Eye (tissue), 1 donor: ENCODE measurements around the gene SESN1.
A peak's percentile ranks its signal among the peaks of the same experiment; 100 is the strongest.

Experiments used
- DNase-seq: peaks from one replicate; pipeline ENCODE4 v3.0.0-alpha.2; 2015

The SESN1 gene

DNA sequence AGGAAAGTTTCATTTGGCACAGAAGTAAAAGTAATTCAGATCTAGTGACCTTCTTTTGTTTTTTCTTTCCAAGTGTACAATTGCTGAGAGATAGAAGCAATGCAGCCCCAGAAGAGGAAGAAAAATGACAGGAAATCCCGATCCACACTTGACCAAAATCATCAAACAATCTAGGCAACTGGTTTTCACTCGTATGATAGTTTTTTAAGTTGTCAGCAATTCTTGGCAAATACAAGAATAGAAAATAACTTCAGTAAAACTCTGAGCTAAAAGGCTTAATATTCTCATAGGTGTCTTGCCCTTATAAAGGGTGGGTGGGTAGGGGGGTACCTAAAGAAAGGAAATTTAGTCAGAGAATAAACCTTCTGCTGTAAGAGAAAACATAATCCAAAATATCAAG, 36.0 kb downstream of the SESN1 start:
- no peak for DNase-seq

DNA sequence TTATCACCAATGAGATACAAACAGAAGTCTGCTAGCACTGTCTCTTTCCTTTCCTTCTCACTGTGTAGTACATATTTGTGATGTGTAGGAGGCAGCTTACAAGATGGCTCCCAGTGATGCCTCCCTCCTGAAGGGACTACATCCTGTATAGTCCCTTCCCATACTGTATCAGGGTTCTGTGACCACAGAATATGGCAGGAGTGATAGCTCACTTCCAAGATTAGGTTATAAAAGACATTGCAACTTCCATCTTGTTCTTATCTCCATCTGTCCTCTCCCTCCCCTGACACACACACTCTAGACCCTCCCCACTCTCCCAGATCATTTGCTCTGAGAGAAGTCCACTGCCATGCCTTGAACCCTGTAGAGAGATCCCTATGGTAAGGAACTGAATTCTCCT, 38.0 kb downstream of the SESN1 start:
- no peak for DNase-seq

DNA sequence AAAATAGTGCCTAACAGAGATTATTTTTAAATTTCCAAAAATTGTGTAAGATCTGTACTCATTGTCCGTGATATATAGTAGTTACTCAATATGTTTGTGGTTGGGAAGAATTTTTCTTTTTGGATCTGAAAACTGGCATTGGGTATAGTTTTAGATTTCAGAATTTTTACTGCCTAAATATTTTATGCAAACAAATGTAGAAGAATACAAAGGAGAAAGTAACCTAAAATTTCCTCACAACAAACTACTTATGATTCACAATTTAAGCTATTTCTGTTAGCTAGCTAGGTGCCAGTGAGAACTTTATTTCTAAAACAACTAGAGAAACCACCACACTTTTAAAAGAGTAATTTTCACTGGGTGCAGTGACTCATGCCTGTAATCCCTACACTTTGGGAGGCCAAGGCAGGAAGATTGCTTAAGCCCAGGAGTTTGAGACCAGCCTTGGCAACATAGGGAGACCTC, 38.8 kb downstream of the SESN1 start:
- DNase-seq: no peak

DNA sequence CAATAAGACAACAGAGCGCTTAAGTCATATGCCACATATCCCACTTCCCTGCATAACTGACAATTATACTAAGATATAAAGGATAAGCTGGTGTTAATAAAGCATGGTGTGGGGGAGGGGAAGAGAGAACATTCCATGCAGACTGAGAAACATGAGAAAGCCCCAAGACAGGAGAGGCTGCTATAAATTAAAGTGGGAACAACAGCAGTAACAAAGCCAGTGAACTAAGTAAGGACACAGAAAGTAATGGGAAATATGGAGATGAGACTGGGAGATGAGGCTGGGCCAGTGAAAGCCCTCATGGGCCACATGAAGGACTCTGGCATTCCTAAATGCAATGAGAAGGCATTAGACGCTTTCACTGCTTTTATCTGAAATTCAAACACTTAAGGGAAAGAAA, 41.3 kb downstream of the SESN1 start:
- DNase-seq: peak; percentile 52

DNA sequence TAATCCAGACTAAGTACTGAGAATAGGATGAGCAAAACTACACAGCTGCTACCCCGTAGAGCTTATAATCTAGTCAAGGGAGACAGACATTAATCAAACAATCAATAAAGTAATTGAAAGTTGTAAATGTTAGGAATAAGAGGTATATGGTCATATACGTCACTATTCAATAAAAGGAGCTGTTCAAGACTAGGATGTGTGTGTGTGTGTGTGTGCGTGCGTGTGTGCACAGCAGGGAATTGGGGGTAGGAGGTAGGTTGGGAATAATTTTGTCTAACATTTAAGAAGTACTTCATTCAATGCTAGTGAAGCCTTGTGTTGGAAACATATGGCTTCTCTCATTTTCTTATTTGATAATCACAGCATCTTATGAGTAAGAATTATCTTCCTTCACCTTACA, 41.8 kb downstream of the SESN1 start:
- no peak for DNase-seq

DNA sequence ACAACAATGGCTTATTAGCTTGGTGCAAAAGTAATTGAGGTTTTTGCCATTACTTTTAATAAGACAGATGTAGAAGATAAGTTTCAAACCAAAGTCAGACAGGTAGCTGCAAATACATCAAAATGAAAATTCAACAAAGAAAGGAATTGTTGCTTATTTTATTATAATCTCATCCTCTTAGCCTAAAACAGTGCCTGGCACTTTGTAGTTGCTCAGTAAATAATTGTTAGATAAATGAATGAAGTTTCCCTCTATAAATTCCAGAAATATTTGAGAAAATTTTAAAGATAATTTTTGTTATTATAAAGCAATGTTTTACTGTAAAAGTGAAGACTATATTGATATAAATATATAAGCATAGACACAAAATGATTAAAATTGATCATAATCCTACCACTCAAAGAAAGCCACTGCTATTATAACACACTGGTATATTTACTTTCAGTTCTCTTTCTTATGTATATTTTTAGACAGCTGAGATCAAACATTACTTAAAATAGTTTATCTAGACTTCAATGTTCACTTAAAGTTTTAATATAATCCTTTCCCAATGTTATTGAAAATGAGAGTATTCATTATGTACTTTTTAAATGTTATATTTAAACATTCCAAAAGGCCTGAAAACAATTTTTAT, 42.5 kb downstream of the SESN1 start:
- no peak for DNase-seq

DNA sequence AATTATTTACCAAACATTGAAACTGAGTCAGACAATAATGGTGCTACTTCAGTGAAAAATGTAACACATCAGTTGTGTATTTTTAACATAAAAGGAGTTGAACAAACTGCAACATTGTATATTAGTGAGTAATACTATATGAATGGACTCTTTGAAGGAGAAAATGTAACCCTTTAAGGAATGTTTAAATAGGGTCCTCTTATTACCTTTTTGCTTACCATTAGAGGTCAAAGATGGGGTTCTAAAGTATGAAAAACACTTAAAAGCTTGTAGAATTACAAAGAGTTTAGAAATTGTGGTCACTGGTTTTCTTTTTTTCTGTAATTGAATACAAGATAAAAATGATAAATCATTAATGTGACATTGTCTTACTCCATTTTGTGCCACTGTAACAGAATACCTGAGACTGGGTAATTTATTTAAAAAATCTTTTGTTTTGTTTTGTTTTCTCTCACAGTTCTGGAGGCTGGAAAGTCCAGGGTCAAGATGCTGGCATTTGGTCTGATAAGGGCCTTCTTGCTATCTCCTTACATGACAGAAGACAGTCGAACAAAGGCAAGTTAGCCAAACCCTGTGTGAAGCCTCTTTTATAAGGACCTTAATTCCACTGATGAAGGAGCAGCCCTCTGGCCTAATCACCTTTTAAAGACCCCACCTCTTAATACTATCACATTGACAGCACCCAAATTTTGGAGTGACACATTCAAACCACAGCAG, 43.2 kb downstream of the SESN1 start:
- no peak for DNase-seq

DNA sequence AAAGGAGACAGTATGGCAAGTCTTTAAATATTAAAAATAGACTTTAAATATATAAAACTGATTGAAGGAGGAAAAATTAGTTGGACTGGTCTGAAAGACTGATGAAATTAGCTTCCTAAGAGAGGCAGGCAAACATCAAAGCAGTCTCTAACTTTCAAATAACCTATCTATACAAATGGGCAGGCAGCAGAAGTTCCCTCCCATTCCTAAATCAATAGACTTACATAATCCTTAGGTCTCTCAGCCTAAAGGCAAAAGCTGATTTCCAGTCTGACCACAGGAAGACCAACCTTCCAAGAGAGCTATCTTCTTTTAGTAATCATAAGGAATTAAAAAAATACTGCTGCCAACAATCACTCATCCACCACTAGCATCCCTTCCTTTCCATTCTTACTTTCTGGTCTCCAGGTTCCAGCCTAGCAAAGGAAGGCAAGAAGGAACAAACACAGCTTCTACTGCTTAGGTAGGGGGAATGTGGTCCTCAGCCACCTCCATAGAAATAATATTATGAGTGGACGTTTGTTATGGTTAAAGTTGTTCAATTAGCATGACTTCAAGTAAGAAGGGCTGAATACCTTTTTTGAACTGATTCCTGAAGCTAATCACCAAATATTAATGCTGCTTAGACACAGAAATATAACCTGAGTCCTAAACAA, 44.1 kb downstream of the SESN1 start:
- DNase-seq: no peak

DNA sequence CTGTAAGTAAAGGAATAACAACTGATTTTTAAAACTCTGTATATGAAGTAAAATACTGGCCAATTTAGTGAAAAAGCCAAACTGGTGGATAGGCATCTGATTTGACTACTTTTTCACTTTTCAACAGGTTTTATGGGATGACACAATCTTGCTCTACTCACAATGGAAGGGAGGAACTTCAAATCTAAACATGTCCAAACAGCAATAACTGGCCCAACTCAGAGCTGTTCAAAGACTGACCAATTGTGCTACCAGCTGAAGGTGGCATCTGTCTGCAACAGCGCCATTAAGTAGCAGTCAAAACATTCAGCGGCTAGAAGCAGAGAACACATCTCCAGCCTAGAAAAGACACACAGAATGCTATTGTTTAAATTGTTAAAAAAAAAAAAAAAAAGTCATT, 44.6 kb downstream of the SESN1 start:
- no peak for DNase-seq

DNA sequence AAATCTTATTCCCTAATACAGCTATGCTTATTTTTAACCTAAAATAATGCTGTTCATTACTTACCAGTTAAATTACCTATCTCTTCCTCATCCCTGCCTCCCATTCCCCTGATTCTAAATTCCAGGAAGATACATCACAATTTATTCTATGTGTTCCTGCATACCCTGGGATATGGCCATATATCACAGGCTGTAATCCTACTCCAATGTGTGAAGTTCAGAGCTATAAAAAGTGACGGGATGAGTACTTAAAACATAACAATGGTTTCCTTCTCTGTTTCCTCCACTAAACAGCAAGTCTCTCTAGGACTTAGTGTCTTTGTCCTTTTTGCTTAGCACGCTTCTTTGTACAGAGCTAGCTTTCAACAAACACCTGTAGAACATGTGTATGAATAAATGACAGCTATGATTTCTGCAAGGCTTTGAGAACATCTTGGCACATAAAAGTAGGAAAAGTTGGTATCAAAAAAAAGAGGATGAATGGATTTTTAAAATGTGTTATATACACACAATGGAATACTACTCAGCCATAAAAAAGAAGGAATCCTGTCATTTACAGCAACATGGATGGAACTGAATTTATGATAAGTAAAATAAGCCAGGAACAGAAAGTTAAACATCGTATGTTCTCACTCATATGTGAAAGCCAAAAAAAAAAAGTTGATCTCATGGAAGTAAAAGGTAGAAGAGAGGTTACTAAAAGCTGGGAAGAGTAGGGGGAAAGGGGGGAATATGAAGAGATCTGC, 45.8 kb downstream of the SESN1 start:
- no peak for DNase-seq

DNA sequence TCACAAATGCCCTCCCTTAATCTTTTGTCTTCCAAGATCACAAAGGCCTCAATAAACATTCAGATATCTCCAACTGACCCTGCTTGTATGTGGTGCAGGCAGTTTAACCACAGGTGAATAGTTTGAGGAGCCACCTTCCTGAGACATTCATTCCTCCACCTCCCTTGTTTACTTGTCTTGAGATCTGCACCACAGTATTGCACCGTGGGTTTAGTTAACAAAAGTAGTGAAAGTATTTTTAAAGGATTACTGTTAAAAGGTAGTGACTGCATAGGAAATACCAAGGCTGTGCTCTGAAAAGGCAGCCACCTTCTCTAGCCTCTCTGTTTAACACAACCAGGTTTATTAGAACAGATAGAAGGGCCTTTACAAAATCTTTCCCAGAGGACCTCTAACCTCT, 46.5 kb downstream of the SESN1 start:
- no peak for DNase-seq

DNA sequence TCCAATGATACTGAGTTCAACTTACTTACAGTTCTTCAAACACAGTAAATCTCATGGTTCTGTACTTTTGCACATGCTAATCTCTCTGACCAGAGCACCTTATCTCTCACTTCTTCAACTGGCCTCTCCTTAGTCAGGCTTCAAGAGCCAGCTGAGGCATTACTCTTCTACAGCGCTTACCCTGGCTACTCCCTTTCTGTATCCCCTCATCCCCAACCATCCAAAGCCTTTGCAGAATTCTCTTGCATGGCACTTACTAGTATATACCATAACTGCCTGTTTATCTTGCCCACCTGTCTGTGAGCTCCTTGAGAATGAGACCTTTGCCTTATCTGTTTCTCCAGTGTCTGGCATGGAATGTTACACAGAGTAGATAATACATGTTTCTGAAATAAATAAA, 49.2 kb downstream of the SESN1 start:
- DNase-seq: no peak

DNA sequence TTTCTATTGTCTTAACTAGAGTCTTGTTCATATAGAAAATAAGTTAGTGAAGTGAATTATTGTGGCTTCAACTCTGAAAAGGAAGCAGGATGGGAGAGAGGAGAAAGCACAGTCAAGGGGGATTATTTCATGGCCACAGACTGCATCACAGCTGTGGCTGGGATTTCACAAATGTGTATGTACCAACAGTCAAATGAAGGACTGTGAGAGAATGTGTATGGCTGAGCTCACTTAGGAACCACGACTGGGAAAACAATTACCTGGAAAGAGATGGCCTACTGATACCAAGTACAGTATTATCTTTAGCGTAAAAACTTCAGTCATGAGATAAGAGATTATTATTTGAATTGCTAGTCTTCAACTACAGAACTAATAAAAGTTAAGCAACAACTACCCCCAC, 54.9 kb downstream of the SESN1 start:
- DNase-seq: no peak

DNA sequence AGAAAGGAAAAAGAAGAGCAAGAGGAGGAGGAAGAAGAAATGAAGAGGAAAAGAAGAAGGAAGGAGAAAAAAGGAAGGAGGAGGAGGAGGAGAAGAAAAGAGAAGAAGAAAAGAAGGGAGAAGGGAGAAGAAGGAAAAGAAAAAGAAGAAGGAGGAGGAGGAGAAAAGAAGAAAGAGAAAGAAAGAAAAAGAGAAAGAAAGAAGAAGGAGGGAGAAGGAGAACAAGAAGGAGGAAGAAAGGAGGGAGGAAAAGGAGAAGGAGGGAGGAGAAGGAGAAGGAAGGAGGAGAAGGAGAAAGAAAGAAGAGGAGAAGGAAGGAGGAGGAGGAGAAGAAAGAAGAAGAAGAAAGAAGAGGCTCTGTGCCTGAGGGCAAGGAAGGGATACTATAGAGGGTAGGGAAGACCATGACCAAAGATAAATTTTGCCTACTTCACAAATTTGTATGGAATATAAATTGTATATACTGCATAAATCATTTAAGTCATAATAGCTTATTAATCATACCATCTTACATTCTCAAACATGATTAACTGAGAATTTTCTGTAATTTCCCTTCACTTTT, 55.7 kb downstream of the SESN1 start:
- no peak for DNase-seq

DNA sequence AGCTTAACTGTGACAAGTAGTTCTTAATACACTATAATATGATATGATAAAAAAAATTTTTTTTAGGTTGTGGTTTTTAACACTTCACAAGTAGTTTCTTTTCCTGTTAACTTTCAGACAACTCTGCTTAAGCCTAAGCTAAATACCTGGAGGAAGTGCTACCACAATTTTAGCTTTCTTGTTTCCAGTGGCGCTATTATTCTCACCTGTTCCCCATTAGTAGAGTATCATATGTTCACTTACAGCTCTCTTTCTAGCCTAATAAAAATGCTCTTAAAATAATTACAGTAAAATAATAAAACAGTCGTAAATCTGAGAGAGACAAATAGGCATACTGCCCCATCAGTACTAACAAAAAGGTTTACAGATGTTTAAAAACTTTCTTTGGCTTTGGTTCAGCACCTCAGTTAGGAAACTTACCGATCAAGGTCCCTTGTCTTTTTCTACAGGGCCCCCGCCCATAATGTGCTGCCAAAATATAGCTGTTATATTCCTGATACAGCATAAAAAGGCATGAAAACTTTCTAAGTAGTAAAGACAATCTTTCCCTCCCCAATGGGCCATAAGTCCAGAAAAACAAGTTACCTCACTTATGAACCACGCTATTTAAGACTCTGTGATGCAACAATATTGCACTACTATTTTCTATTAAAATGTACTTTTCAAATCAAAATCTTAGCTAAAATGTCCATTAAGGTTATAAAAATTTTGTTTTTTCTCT, 57.9 kb downstream of the SESN1 start:
- DNase-seq: no peak

DNA sequence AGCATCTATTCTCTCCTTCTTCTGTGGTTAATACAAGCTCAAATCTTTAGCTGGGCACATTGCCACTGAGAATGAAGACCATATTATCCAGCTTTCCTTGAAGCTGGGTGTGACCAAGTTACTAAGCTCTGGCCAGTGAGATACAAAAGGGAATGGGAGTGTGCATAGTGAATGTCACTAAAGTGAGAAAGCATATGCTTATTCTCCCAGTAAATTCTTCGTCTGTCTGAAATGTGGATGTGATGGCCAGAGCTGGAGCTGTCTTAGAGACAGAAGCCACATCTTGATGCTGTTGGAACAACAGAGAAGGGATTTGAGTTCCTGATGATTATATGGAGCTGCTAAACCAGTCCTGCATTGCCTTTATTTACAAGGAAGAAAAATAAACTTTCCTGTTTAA, 60.1 kb downstream of the SESN1 start:
- DNase-seq: peak; percentile 37

DNA sequence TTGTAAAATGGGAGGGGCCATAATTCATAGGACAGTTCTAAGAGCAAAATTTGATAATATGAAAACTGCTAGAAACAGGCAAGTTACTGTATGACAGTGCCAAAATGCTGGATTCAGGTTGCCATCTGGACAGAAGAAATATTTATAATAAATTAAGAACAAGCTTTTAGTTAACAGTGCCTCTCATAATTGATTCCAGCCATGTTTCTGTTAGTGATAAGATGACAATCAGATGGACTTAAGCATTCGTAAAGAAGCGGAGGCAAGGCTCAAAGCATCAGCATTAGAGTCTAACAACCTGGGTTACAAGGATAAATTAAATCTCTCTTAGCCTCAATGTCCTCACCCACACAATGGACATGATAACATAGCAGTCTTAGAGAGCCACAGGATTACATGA, 61.0 kb downstream of the SESN1 start:
- no peak for DNase-seq

DNA sequence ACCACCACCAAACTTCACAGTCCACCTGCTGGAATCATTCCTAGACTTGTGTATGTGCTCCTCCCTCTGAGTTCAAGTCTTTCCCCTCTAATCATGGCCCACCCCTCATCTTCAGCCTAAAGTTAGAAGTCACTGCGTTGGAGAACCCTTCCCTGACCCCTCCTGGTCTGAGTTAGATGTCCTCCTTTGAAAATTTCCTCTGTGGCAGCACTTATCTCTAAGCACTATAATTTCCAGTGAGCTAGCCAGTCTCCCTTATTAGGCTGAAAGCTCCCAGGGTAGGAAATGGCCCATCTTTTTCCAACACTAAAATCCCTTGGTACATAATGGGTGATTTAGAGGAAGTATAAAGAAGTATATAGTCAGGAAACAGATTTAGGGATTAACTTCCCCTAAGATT, 63.2 kb downstream of the SESN1 start:
- no peak for DNase-seq

DNA sequence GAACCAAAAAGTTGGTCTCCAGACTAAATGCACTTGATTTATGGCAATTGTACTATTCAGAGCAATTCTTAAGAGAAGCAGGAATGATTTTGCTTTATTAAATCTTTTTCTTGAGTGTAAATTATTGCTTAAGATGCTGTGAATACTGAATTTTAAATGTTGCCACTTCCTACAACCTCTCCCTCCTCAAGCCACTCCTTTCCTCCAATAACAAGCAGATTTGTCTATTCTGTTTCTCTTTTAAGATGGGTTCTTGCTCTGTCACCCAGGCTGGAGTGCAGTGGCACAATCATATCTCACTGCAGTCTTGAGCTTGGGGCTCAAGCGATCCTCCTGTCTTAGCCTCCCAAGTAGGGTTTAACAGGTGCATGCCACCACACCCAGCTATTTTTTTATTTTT, 65.3 kb downstream of the SESN1 start:
- DNase-seq: no peak

DNA sequence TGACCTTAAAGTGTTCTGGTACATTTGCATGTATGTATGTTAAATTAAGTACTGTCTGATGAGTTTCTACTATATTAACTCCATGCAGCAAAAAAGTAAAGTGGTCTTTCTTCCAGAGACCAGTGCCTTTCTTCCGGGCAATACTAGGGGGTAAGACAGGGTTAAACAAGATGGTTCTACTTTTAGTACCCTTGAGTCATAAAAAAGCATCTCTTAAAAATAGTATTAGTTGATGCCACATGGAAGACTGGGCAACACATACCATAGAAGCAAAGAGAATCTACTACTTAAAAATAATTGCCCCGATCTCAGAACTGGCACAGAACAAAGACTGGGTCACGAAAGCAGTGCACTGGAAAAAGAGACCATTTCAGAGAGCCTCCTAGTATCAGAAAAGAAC, 66.2 kb downstream of the SESN1 start:
- no peak for DNase-seq

DNA sequence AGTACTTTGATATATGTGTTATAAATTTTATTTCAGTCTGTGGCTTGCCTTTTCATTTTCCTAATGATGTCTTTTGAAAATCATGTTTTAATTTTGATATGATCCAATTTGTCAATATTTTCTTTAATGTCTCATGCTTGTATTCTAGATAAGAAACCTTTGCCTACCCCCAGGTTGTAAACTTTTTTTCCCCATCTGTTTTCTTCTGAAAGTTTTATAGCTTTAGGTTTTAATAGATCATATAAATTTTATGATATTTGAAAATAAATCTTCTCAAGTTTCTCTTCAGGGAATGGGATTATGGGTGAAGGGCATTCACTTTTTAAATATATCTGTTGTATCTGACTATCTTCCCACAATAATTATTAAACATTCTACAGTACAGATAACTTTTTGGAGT, 66.7 kb downstream of the SESN1 start:
- DNase-seq: no peak

DNA sequence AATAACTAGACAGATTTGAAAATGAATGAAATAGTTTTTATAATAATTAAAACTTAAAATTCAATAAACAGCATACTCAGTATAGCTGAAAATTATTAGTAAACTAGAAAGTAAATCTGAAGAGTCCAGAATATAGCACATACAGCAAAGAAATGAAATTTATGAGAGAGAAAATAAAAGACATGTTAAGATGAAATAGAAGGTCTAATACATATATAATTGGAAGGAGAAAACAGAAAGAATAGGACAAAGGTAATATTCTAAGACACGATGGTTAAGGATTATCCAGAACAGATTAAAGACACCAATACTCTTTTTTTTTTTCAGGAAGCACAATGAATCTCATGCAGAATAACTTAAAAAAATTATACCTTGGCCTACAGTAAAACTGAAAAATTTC, 69.0 kb downstream of the SESN1 start:
- DNase-seq: no peak

DNA sequence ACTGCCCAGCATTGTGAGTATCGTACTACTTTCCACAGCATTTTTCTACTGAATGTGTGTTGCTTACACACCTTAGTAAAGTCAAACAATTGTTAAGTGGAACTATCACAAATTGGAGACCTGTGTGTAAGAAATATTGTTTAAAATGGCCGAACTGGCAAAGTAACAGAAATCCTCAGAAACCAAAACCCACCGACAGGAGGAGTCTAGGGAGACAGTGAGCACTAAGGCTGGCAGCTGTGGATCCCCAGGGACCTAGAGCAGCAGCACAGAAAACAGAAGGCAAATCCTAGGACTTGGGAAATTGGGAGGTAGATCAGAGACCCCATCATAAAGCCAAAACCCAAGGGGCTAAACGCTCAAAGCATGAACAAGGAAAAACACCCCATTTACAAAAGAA, 69.9 kb downstream of the SESN1 start:
- no peak for DNase-seq
